ENCODE measurements around the gene CST11. TPM values are rescaled to one million over a fixed set of nuclear protein-coding genes. Genes with fewer than 3 reads are reported as not detected.
"Not testable (repeated sequence)": the region's sequence is repeated elsewhere in the genome, so short reads cannot be mapped to it uniquely, and the experiment has no call there.

Gene CST11
- not detected in 2 replicates for total RNA-seq (2014; rRNA removed; shearing (Covaris generic))

GRCh38 chr20:23452776-23453175 lies at the start of gene CST11:
TSS of gene CST11 (minus strand) at chr20:23452876. CDS start at chr20:23452811, 65 bp downstream.
- DNase-seq (ENCODE audit: low read depth) = no peak

GRCh38 chr20:23501926-23502325 lies 49.2 kb upstream of the CST11 start:
- no peak for DNase-seq (ENCODE audit: low read depth)

GRCh38 chr20:23497536-23497935 lies 44.9 kb upstream of the CST11 start:
- DNase-seq (ENCODE audit: low read depth) = no peak

- no peak for DNase-seq (ENCODE audit: low read depth)
Observed at GRCh38 chr20:23493172-23493772, 40.6 kb upstream of the CST11 start.

- no peak for DNase-seq (ENCODE audit: low read depth)
Observed at GRCh38 chr20:23492292-23492691, 39.6 kb upstream of the CST11 start.

GRCh38 chr20:23490817-23491216 lies 38.1 kb upstream of the CST11 start, which contains the start of gene CST8:
TSS of gene CST8 (plus strand) at chr20:23491117. CDS start at chr20:23491668, 551 bp downstream.
- DNase-seq (ENCODE audit: low read depth) = no peak

GRCh38 chr20:23488996-23489395 lies 36.3 kb upstream of the CST11 start:
- no peak for DNase-seq (ENCODE audit: low read depth)

GRCh38 chr20:23488470-23488869 lies 35.8 kb upstream of the CST11 start:
- no peak for DNase-seq (ENCODE audit: low read depth)

- no peak for DNase-seq (ENCODE audit: low read depth)
Observed at GRCh38 chr20:23484081-23484480, 31.4 kb upstream of the CST11 start.

- no peak for DNase-seq (ENCODE audit: low read depth)
Observed at GRCh38 chr20:23482138-23482537, 29.5 kb upstream of the CST11 start.

GRCh38 chr20:23479043-23479442 lies 26.4 kb upstream of the CST11 start:
- no peak for DNase-seq (ENCODE audit: low read depth)

- no peak for DNase-seq (ENCODE audit: low read depth)
Observed at GRCh38 chr20:23477223-23477622, 24.5 kb upstream of the CST11 start.

GRCh38 chr20:23476015-23476754 lies 23.5 kb upstream of the CST11 start:
- DNase-seq (ENCODE audit: low read depth) = no peak

- no peak for DNase-seq (ENCODE audit: low read depth)
Observed at GRCh38 chr20:23475395-23475794, 22.7 kb upstream of the CST11 start.

- DNase-seq (ENCODE audit: low read depth) = not testable (repeated sequence)
Observed at GRCh38 chr20:23473293-23473692, 20.6 kb upstream of the CST11 start.

GRCh38 chr20:23472306-23472705 lies 19.6 kb upstream of the CST11 start:
- DNase-seq (ENCODE audit: low read depth) = not testable (repeated sequence)

GRCh38 chr20:23466961-23467360 lies 14.3 kb upstream of the CST11 start:
- not testable (repeated sequence) for DNase-seq (ENCODE audit: low read depth)

GRCh38 chr20:23461180-23461579 lies 8.5 kb upstream of the CST11 start:
- no peak for DNase-seq (ENCODE audit: low read depth)

- no peak for DNase-seq (ENCODE audit: low read depth)
Observed at GRCh38 chr20:23459461-23460150, 6.9 kb upstream of the CST11 start.

- DNase-seq (ENCODE audit: low read depth) = no peak
Observed at GRCh38 chr20:23456873-23457272, 4.2 kb upstream of the CST11 start.

GRCh38 chr20:23456409-23456808 lies 3.7 kb upstream of the CST11 start:
- no peak for DNase-seq (ENCODE audit: low read depth)

GRCh38 chr20:23455639-23456038 lies 3.0 kb upstream of the CST11 start:
- DNase-seq (ENCODE audit: low read depth) = no peak

GRCh38 chr20:23454816-23455215 lies 2.1 kb upstream of the CST11 start:
- DNase-seq (ENCODE audit: low read depth) = no peak

Measured in Daoy (cell line).